Measurements from ENCODE around the gene ALKBH2.

ALKBH2 gene

DNA sequence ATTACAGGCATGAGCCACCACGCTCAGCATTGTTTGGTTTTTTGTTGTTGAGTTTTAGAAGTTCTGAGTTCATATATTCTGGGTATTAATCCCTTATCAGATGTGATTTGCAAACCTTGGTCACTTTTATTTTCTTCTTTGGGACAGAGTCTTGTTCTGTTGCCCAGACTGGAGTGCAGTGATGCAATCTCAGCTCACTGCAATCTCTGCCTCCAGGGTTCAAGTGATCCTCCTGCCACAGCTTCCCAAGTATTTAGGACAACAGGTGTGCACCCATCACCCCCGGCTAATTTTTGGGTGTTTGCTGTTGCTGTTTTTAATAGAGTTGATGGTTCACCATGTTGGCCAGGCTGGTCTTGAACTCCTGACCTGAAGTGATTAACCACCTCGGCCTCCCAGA, 29.1 kb downstream of the ALKBH2 start:
- TF ChIP-seq, protein P1, sequence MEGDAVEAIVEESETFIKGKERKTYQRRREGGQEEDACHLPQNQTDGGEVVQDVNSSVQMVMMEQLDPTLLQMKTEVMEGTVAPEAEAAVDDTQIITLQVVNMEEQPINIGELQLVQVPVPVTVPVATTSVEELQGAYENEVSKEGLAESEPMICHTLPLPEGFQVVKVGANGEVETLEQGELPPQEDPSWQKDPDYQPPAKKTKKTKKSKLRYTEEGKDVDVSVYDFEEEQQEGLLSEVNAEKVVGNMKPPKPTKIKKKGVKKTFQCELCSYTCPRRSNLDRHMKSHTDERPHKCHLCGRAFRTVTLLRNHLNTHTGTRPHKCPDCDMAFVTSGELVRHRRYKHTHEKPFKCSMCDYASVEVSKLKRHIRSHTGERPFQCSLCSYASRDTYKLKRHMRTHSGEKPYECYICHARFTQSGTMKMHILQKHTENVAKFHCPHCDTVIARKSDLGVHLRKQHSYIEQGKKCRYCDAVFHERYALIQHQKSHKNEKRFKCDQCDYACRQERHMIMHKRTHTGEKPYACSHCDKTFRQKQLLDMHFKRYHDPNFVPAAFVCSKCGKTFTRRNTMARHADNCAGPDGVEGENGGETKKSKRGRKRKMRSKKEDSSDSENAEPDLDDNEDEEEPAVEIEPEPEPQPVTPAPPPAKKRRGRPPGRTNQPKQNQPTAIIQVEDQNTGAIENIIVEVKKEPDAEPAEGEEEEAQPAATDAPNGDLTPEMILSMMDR (IDR thresholded peaks at IDR 0.05): no peak

DNA sequence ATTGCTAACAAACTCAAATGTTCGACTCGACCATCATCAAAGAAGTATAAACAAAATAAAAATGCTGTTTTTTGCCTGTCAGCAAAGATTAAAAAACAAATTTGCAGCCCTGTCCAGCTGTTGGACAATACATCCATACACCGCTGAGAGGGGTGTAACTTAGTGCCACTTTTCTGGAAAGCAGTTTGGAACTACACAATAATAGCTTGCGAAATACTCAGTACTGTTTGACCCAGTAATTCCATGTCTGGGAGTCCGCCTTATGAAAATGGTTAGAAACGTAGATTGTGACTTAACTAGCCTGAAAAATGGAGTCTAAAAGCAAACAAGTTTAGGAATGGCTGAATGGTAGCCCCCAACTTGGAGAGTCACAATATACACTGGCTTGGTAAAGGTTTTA, 34.5 kb downstream of the ALKBH2 start:
- TF ChIP-seq, protein P1 (IDR thresholded peaks at IDR 0.05): no peak

DNA sequence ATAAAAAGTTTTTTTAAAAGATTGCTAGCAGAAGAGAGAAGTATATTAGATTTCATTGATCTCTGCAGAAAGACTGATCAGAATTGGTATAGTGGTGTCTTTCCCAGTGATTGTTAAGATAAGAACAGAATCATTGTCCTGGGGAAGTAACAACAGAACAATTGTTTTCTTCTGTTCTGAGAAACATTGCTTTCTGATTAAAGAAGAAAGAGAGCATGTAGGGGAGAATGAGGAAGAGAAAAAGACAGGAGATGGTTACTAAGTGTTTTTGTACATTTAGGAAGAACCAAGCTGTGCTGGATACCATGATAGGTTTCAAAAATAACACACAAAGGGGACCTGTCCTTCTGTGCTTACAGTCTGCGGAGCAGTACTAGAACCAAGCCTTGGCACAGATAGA, 35.9 kb downstream of the ALKBH2 start:
- TF ChIP-seq, protein P1 (IDR thresholded peaks at IDR 0.05): no peak

DNA sequence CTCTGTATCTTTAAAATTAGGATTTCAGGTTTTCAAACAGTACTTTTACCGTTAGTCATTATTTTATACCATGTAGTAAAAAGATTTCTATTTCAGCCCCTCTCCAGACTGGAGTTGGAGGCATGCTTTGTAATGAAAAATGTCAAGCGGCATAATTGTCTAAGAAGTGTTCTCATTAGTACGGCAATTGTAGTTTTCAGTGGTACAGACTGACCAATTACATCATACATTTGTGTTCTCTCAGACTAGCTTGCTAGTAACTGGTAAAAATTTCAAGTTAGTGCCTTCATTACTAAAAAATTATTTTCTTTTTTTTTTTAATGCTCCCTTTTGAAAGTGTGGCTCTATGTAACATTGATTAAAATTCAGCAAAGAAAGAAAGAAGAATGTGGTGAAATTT, 36.4 kb downstream of the ALKBH2 start:
- TF ChIP-seq, protein P1 (IDR thresholded peaks at IDR 0.05): no peak

DNA sequence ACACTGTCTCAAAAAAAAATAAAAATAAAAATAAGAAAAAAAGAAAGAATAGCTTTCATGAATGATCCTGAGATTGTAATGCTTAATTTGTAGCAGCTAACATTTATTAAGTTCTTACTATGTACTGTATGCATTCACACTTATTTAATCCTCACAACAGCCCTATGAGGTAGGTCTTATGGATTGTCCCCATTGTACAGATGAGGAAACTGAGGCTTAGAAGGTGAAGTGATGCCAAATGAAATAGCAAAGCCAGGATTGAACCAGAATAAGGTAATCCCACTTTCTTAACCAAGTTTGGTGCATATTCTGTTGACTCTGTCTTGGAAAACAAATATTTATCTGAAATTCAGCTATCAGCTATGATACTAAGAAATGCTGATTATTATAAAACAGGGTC, 38.8 kb downstream of the ALKBH2 start:
- TF ChIP-seq, protein P1 (IDR thresholded peaks at IDR 0.05): no peak

DNA sequence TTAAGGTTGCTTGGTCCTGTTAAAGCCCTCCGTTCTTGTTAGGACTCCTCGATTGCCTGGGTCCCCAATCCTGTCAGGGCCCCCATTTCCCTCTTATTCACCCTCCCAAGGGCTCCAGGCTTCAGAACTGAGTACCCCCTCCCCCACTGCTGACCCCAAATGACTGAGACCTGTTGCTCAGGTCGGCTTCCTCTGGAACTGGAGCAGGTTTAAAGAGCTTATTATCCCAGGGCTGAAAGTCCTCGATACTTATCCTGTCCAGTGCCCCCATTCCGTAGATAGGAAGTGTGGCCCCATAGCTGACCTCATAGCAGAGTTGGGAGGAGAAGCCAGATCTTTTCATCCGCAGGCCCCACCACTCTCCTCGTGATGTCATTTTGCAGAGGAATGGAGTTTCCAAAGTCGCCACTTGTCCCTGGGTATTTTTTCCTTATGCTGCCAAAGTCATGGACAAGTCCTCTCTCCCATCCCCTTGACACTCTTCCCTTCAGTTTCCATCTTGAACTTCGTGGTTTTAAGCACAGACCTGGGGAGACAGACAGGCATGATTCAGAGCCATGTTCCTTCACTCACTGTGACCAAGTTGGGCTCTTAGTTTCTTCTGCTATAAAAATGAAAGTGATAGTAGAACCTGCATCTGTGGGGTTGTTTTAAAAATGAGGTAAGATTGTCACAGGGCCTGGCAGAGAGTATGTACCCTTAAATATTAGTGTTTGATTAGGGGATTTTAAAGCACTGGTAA, 39.7 kb downstream of the ALKBH2 start:
- TF ChIP-seq, protein P1 (IDR thresholded peaks at IDR 0.05): no peak

DNA sequence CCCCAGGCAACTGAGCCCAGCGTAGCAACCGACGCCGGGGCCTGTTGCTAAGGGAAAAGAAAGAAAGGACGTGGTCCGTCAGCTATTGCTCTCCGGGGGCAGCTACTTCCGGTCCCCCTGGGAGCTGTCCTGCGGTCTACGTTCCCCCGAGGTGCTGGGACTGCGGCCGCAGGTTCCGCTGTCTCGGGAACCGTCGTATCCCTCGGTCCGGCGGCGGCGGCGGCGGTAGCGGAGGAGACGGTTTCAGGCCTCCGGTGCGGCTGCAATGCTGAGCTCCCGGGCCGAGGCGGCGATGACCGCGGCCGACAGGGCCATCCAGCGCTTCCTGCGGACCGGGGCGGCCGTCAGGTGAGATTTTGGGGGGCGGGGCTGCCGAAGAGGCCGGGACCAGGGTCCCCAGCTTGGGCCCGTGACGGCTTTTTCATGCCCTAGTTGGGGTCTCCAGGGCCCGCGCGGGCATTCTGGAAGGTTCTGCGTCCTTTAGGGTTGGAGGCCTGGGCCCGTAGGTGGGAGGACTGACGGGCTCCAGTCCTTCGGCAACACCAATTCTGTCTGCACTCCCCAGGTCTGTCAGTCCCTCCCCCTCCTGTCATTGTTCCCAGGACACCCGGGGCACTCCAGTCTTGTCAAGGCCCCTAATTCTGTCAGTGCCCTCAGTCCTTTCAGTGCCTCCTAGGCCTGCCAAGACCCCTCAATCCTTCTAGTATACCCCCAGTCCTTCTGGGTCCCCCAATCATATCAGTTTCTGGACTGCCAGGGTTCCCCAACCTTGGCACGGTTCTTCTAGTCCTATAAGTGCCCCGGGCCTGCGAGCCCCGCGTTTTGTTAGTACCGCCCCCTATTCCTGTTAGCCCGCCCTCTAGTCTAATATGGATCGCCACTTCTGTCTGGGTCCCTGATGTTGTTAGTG, 40.6 kb downstream of the ALKBH2 start, which contains the start of gene USP30:
Gene USP30, plus strand, starts transcription at position 163 of the 910 bp plus-strand sequence. Its CDS starts 103 bp downstream, at position 266.
- TF ChIP-seq, protein P1 (IDR thresholded peaks at IDR 0.05): no peak

Measured in LNCAP (cell line).